CD14-positive monocyte (primary cell): ENCODE data around the gene APOBEC4. TPM values are rescaled to one million over a fixed set of nuclear protein-coding genes. Genes with fewer than 3 reads are reported as not detected.

ENCODE experiments used
- DNase-seq, 3 donors: peaks; one replicate each; pipeline ENCODE4 v3.0.0-alpha.2; 2011 to 2022
- H2AFZ ChIP-seq: 2 replicates; pipeline ENCODE4 v1.6.0; 2012; ENCODE audit warnings: mild to moderate bottlenecking, low read depth, low read length, inconsistent platforms; ENCODE audit not compliant: insufficient read depth, poor library complexity, severe bottlenecking
- H3K27ac ChIP-seq, 2 donors: 1 replicate in 1 of 2; 2 replicates in 1 of 2; pipeline ENCODE4 v1.5.1; 2012 to 2013; ENCODE audit warnings: low read length in 2 of 2, control low read depth in 1 of 2, inconsistent platforms in 1 of 2, low read depth in 1 of 2, mild to moderate bottlenecking in 1 of 2
- H3K27me3 ChIP-seq, 2 donors: one replicate each; pipeline versions ENCODE4 v1.6.0 to v1.6.1; 2011 to 2013; ENCODE audit warnings: low read length in 2 of 2; ENCODE audit not compliant: control insufficient read depth in 2 of 2, insufficient read depth in 2 of 2
- H3K36me3 ChIP-seq, 2 donors: replicated peaks in 1 of 2; 1 replicate in 1 of 2; 2 replicates in 1 of 2; pipeline versions ENCODE4 v1.5.1 to v1.6.1; 2012 to 2013; ENCODE audit warnings: low read length in 2 of 2, control low read depth in 1 of 2, inconsistent platforms in 1 of 2, mild to moderate bottlenecking in 1 of 2; ENCODE audit not compliant: insufficient read depth in 2 of 2, control insufficient read depth in 1 of 2
- H3K4me1 ChIP-seq, 2 donors: 1 replicate in 1 of 2; 2 replicates in 1 of 2; pipeline versions ENCODE4 v1.5.1 to v1.6.1; 2012 to 2013; ENCODE audit warnings: low read length in 2 of 2, control low read depth in 1 of 2, inconsistent platforms in 1 of 2, mild to moderate bottlenecking in 1 of 2, moderate library complexity in 1 of 2; ENCODE audit not compliant: insufficient read depth in 2 of 2, control insufficient read depth in 1 of 2
- H3K4me2 ChIP-seq: replicated peaks from 2 replicates; pipeline ENCODE3; 2012; ENCODE audit warnings: low read length, moderate library complexity, mild to moderate bottlenecking; ENCODE audit not compliant: poor library complexity, severe bottlenecking; ENCODE audit errors: extremely low read depth
- H3K4me3 ChIP-seq, 3 experiments: fragments of 200-600 bp in 1 of 3; sonication (generic) in 1 of 3; replicated peaks in 1 of 3; 1 replicate in 2 of 3; 2 replicates in 1 of 3; pipeline ENCODE4 v1.5.1; 2011 to 2013; ENCODE audit warnings: low read length in 3 of 3, mild to moderate bottlenecking in 3 of 3, control low read depth in 2 of 3, low read depth in 2 of 3, inconsistent platforms in 1 of 3, moderate library complexity in 1 of 3
- H3K79me2 ChIP-seq: 2 replicates; pipeline ENCODE4 v1.6.0; 2012; ENCODE audit warnings: mild to moderate bottlenecking, control low read depth, inconsistent platforms, low read length, moderate library complexity; ENCODE audit not compliant: insufficient read depth
- H3K9ac ChIP-seq: 2 replicates; pipeline ENCODE4 v1.6.0; 2017; ENCODE audit warnings: low read length, mild to moderate bottlenecking; ENCODE audit not compliant: insufficient read depth, poor library complexity, severe bottlenecking
- H3K9me3 ChIP-seq, 2 donors: replicated peaks in 1 of 2; 1 replicate in 1 of 2; 2 replicates in 1 of 2; pipeline versions ENCODE4 v1.5.1 to v1.6.1; 2012 to 2013; ENCODE audit warnings: low read length in 2 of 2, control low read depth in 1 of 2; ENCODE audit not compliant: control insufficient read depth in 1 of 2, insufficient read depth in 1 of 2
- H4K20me1 ChIP-seq: 2 replicates; pipeline ENCODE4 v1.6.0; 2012; ENCODE audit warnings: mild to moderate bottlenecking, low read length, control low read depth, moderate library complexity; ENCODE audit not compliant: insufficient read depth
- H3K27ac Mint-ChIP-seq, 7 donors: one replicate each; pipeline ENCODE4 v1.8.0; 2020; ENCODE audit warnings: mild to moderate bottlenecking in 7 of 7, mixed read lengths in 7 of 7, moderate library complexity in 6 of 7, inconsistent platforms in 2 of 7
- H3K27me3 Mint-ChIP-seq, 3 donors: one replicate each; pipeline ENCODE4 v1.8.0; 2021 to 2022; ENCODE audit warnings: low read depth in 3 of 3, mild to moderate bottlenecking in 3 of 3, mixed read lengths in 3 of 3, moderate library complexity in 3 of 3, inconsistent platforms in 1 of 3
- H3K36me3 Mint-ChIP-seq, 2 donors: one replicate each; pipeline ENCODE4 v1.8.0; 2020; ENCODE audit warnings: mixed read lengths in 2 of 2, inconsistent platforms in 1 of 2, mild to moderate bottlenecking in 1 of 2
- H3K4me1 Mint-ChIP-seq: one replicate; pipeline ENCODE4 v1.8.0; 2020; ENCODE audit warnings: mild to moderate bottlenecking, mixed read lengths
- H3K4me3 Mint-ChIP-seq, 2 donors: one replicate each; pipeline ENCODE4 v1.8.0; 2020; ENCODE audit warnings: mild to moderate bottlenecking in 2 of 2, mixed read lengths in 2 of 2, moderate library complexity in 1 of 2
- H3K9me3 Mint-ChIP-seq, 7 donors: one replicate each; pipeline ENCODE4 v1.8.0; 2020 to 2022; ENCODE audit warnings: mixed read lengths in 7 of 7, mild to moderate bottlenecking in 6 of 7, moderate library complexity in 6 of 7, inconsistent platforms in 2 of 7
- WGBS: methylation state at CpG from one replicate; pipeline ENCODE4 v1.1.5; 2013; ENCODE audit warnings: missing lambda C conversion rate; ENCODE audit not compliant: insufficient coverage; 5-methylcytosine and 5-hydroxymethylcytosine counted together
- intact Hi-C, 2 donors: fragments of 100-400 bp; cut with micrococcal nuclease; formaldehyde crosslinking; loops; one replicate each; pipeline versions ENCODE4 v1.15.0 to v1.15.1; 2023
- polyA plus RNA-seq, 3 donors: library from polyadenylated mRNA; depleted of rRNA in 1 of 3; unstranded in 2 of 3; stranded (reverse) in 1 of 3; fragments of 300-500 nt in 2 of 3; fragments of >200 nt in 1 of 3; fragmentation: Illumina TruSeq in 2 of 3; gene quantifications; 1 replicate in 2 of 3; 2 replicates in 1 of 3; pipeline ENCODE4 v1.2.3, GENCODE V29; 2012 to 2021
- TF ChIP-seq, protein P1 (sequence below): fragments of 200-600 bp; IDR thresholded peaks from one replicate; pipeline ENCODE4 v1.8.0; 2022; ENCODE audit warnings: antibody characterized with exemption, mild to moderate bottlenecking

APOBEC4 gene
- polyA plus RNA-seq, 3 donors = not detected

DNA sequence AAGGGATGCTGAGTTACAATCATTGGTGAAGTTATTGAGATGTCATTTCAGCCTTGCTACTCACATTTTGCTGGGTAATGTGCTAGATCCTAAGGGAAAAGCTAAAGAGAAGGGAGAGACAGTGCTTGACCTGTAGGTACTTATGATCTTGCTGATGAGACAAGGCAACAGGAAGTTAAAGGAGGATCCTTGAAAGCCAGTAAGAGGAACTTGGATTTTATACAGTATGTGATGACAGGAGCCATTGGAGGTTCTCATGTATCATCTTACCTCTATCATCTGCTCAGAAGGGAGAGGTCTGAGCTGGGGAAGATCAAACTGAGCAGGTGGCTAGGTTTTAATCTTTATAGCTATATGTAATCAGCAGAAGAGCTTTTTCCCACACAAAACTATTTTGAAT lies 6.3 kb downstream of the APOBEC4 start:
- Mint-ChIP-seq H3K4me1 (peaks cover 6% of the 10 kb centered on the region), H3K36me3 (no peaks in the 10 kb centered on the region), H3K9me3 (no peaks in the 10 kb centered on the region), H3K4me3 (peak overlapping the region in 1 of 2 donors; percentile 40), H3K27me3 (no peaks in the 10 kb centered on the region), H3K27ac (peak overlapping the region in 5 of 7 donors; percentile 31 to 81 (median 70))
- Histone ChIP-seq H3K4me3 (no peak overlapping the region), H3K79me2 (no peaks in the 10 kb centered on the region), H3K4me2 (no peak overlapping the region), H4K20me1 (no peaks in the 10 kb centered on the region), H3K4me1 (peaks cover 8 to 10% of the 10 kb centered on the region in 2 donors), H3K27ac (no peak overlapping the region), H3K27me3 (no peaks in the 10 kb centered on the region), H2AFZ (no peak overlapping the region), H3K9me3 (no peaks in the 10 kb centered on the region), H3K9ac (no peak overlapping the region), H3K36me3 (no peaks in the 10 kb centered on the region)
- intact Hi-C loops = no loop called here
- TF ChIP-seq, protein P1, sequence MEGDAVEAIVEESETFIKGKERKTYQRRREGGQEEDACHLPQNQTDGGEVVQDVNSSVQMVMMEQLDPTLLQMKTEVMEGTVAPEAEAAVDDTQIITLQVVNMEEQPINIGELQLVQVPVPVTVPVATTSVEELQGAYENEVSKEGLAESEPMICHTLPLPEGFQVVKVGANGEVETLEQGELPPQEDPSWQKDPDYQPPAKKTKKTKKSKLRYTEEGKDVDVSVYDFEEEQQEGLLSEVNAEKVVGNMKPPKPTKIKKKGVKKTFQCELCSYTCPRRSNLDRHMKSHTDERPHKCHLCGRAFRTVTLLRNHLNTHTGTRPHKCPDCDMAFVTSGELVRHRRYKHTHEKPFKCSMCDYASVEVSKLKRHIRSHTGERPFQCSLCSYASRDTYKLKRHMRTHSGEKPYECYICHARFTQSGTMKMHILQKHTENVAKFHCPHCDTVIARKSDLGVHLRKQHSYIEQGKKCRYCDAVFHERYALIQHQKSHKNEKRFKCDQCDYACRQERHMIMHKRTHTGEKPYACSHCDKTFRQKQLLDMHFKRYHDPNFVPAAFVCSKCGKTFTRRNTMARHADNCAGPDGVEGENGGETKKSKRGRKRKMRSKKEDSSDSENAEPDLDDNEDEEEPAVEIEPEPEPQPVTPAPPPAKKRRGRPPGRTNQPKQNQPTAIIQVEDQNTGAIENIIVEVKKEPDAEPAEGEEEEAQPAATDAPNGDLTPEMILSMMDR = no peak
- peak in 2 of 3 donors; percentile 53 to 56 for DNase-seq

DNA sequence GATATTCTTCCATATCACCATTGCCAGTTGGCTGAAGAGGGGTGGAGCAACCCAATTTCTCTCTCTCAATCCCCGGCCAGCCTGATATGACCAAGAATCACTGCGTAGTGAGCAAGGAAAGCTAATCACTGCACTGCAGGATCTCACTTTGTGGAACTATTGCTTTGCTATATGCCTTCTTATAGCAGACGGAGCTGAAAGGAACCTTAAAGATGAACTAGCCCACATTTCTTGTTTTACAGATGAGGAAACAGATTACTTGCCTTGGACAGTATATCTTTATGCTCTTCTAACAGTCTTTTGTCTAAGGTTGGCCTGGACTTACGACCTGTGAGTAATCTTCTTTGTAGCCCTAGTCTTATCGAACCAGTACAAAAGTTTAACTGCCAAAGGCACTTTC lies 7.6 kb downstream of the APOBEC4 start:
- Mint-ChIP-seq H3K9me3 (no peaks in the 10 kb centered on the region), H3K36me3 (no peaks in the 10 kb centered on the region), H3K27ac (no peak overlapping the region), H3K4me1 (peaks cover 6% of the 10 kb centered on the region), H3K27me3 (peaks cover 0 to 2% (median 0%) of the 10 kb centered on the region in 3 donors), H3K4me3 (no peak overlapping the region)
- no peaks in the 10 kb centered on the region for H3K36me3 ChIP-seq
- H3K9ac ChIP-seq = no peak overlapping the region
- no peak for DNase-seq
- no peak overlapping the region for H2AFZ ChIP-seq
- H3K79me2 ChIP-seq = no peaks in the 10 kb centered on the region
- H3K4me1 ChIP-seq = peaks cover 8 to 10% of the 10 kb centered on the region in 2 donors
- no peaks in the 10 kb centered on the region for H4K20me1 ChIP-seq
- H3K4me2 ChIP-seq = no peak overlapping the region
- H3K27me3 ChIP-seq = no peaks in the 10 kb centered on the region
- WGBS = 91% methylated on average over 5 of the region's 5 CpGs
- no peak overlapping the region for H3K4me3 ChIP-seq
- no peaks in the 10 kb centered on the region for H3K9me3 ChIP-seq
- TF ChIP-seq, protein P1 = no peak
- no peak overlapping the region for H3K27ac ChIP-seq
- intact Hi-C loops = no loop called here
